GM23338 (cell line): ENCODE results near the gene GSAP. TPM values are rescaled to one million over a fixed set of nuclear protein-coding genes. Genes with fewer than 3 reads are reported as not detected.

ENCODE experiments used
- ATAC-seq: fragments of 200-7000 bp; cut with Tn5 transposase; 3 replicates; pipeline ENCODE4 v1.9.1; 2020
- DNase-seq: peaks from one replicate; pipeline ENCODE4 v3.0.0-alpha.2; 2015; ENCODE audit warnings: low spot score
- H2AFZ ChIP-seq: fragments of 200-600 bp; sonication (generic); 2 replicates; pipeline ENCODE4 v1.8.0; 2016; ENCODE audit warnings: antibody characterized with exemption, mild to moderate bottlenecking, moderate library complexity
- H3F3A ChIP-seq: fragments of 200-600 bp; sonication (generic); replicated peaks from 2 replicates; pipeline ENCODE4 v1.8.0; 2017; ENCODE audit warnings: antibody characterized with exemption, mixed run types, low read depth
- H3K27ac ChIP-seq: fragments of 200-600 bp; sonication (generic); 2 replicates; pipeline ENCODE4 v1.6.1; 2016; ENCODE audit warnings: low read depth
- H3K27me3 ChIP-seq: fragments of 200-600 bp; sonication (generic); 2 replicates; pipeline ENCODE4 v1.8.0; 2016; ENCODE audit warnings: mild to moderate bottlenecking, mixed run types, moderate library complexity; ENCODE audit not compliant: insufficient read depth
- H3K36me3 ChIP-seq: fragments of 200-600 bp; sonication (generic); 2 replicates; pipeline ENCODE4 v1.8.0; 2016; ENCODE audit warnings: mild to moderate bottlenecking; ENCODE audit not compliant: insufficient read depth
- H3K4me1 ChIP-seq: fragments of 200-600 bp; sonication (generic); 2 replicates; pipeline ENCODE4 v1.8.0; 2016; ENCODE audit warnings: mild to moderate bottlenecking, moderate library complexity; ENCODE audit not compliant: insufficient read depth
- H3K4me2 ChIP-seq: fragments of 200-600 bp; sonication (generic); 2 replicates; pipeline ENCODE4 v1.7.1; 2017; ENCODE audit warnings: mixed run types
- H3K4me3 ChIP-seq: fragments of 200-600 bp; sonication (generic); 2 replicates; pipeline ENCODE4 v1.6.1; 2016; ENCODE audit warnings: mixed run types
- H3K79me2 ChIP-seq: fragments of 200-600 bp; sonication (generic); replicated peaks from 2 replicates; pipeline ENCODE4 v1.8.0; 2017; ENCODE audit warnings: mild to moderate bottlenecking; ENCODE audit not compliant: insufficient read depth
- H3K9me2 ChIP-seq: fragments of 200-600 bp; sonication (generic); 2 replicates; pipeline ENCODE4 v1.8.0; 2017; ENCODE audit not compliant: insufficient read depth
- H4K20me1 ChIP-seq: fragments of 200-600 bp; sonication (generic); replicated peaks from 2 replicates; pipeline ENCODE4 v1.8.0; 2017; ENCODE audit warnings: mild to moderate bottlenecking; ENCODE audit not compliant: insufficient read depth
- H3K27ac Mint-ChIP-seq: 2 replicates; pipeline ENCODE4 v1.8.0; 2020; ENCODE audit warnings: inconsistent platforms, mild to moderate bottlenecking, moderate library complexity, mixed read lengths
- H3K27me3 Mint-ChIP-seq: 3 replicates; pipeline ENCODE4 v1.8.0; 2022; ENCODE audit warnings: low read depth, mild to moderate bottlenecking, moderate library complexity, mixed read lengths, inconsistent platforms; ENCODE audit not compliant: insufficient read depth, poor library complexity
- H3K36me3 Mint-ChIP-seq: 3 replicates; pipeline ENCODE4 v1.8.0; 2021; ENCODE audit warnings: low read depth, mild to moderate bottlenecking, inconsistent platforms, moderate library complexity, mixed read lengths
- H3K4me1 Mint-ChIP-seq: 3 replicates; pipeline ENCODE4 v1.8.0; 2020; ENCODE audit warnings: mild to moderate bottlenecking, inconsistent platforms, mixed read lengths
- H3K4me3 Mint-ChIP-seq: 3 replicates; pipeline ENCODE4 v1.8.0; 2021; ENCODE audit warnings: moderate library complexity, mild to moderate bottlenecking, inconsistent platforms, mixed read lengths
- H3K9me3 Mint-ChIP-seq: 3 replicates; pipeline ENCODE4 v1.8.0; 2020; ENCODE audit warnings: moderate library complexity, mild to moderate bottlenecking, inconsistent platforms, mixed read lengths
- POLR2AphosphoS5 ChIP-seq: IDR thresholded peaks from 2 replicates; pipeline ENCODE4 v1.6.1; 2016; ENCODE audit warnings: antibody characterized with exemption, low read depth
- STAT1 ChIP-seq: IDR thresholded peaks from one replicate; pipeline ENCODE4 v1.6.1; 2016; ENCODE audit warnings: antibody characterized with exemption; ENCODE audit not compliant: unreplicated experiment
- ZNF114 ChIP-seq: fragments of 250-450 bp; sonication (Bioruptor Pico); IDR thresholded peaks from 2 replicates; pipeline ENCODE4 v1.5.0; 2020; ENCODE audit warnings: mild to moderate bottlenecking, moderate library complexity
- polyA plus RNA-seq: library from polyadenylated mRNA; unstranded; fragments of >200 nt; fragmentation: Nextera tagmentation; extraction: Ambion mirVana; gene quantifications from 2 replicates; pipeline ENCODE4 v1.2.1, GENCODE V29; 2016
- total RNA-seq: library from RNA; depleted of rRNA; stranded (reverse); fragments of >200 nt; shearing (Covaris generic); gene quantifications from 2 replicates; pipeline ENCODE4 v1.2.3, GENCODE V29; 2014
- TF ChIP-seq, protein P1 (sequence below): IDR thresholded peaks from 2 replicates; pipeline ENCODE4 v1.6.1; 2016; ENCODE audit warnings: antibody characterized with exemption
- TF ChIP-seq, protein P2 (sequence below): fragments of 250-450 bp; sonication (Bioruptor Pico); IDR thresholded peaks from 2 replicates; pipeline ENCODE4 v1.5.0; 2020; ENCODE audit warnings: mild to moderate bottlenecking, moderate library complexity

GSAP gene
- total and polyA plus RNA-seq, 2 experiments from 2014 or later, result 0.63 to 1.1 TPM

DNA sequence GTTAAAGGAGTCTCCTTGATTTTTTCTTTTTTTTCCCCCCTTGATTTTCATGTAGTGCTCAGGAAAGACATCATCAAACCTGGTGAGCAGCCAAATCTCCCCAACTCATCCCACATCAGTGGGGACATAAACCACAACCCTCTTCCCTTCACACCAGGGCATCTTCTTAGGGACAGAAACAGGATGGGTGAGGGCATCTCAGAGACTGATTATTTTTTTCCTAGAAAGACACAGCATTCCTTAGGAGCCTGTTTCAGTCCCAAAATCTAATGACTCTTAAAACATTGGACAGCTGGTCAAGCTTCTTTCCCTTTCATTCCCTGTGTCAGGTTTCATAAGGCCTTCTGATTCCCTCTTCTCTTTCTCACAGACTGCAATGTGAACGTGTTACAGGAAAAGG, 31.5 kb upstream of the GSAP start (continued):
- TF ChIP-seq ZNF114 (CRISPR knock-in tag) (no peak), POLR2AphosphoS5 (no peak), STAT1 (no peak)

DNA sequence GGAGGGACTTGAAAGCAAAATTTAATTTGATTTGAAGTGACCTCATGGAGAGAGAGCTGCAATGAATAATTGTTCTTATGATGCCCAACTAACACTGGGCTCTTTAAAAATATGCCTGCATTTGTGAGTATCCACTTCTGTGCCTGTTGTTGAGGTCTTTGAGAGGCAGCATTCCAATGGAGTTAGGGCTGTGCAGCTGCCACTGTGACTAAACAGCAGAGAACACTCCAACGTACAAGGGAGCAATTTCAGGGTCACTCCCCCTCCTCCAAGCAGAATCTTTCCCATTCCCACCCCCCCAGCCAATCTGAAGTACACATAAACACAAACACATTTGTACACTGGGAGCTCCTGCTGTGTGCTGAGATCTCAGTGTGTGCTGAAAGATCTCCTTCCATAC, 28.0 kb upstream of the GSAP start:
- Histone ChIP-seq H3K9me2 (peaks cover 8% of the 10 kb centered on the region; the same call in 1 of the 2 replicates), H3K36me3 (no peaks in the 10 kb centered on the region), H4K20me1 (no peaks in the 10 kb centered on the region), H3K79me2 (no peaks in the 10 kb centered on the region), H3K27ac (no peak overlapping the region), H2AFZ (peak overlapping the region; percentile 72), H3F3A (no peaks in the 10 kb centered on the region), H3K4me1 (peaks cover 11% of the 10 kb centered on the region), H3K4me2 (no peak overlapping the region), H3K4me3 (no peak overlapping the region), H3K27me3 (no peaks in the 10 kb centered on the region)
- Mint-ChIP-seq H3K27me3 (peaks cover 4% of the 10 kb centered on the region), H3K9me3 (no peaks in the 10 kb centered on the region), H3K27ac (no peak overlapping the region), H3K4me1 (peaks cover 15% of the 10 kb centered on the region), H3K4me3 (no peak overlapping the region; the same call in 2 of the 3 replicates), H3K36me3 (no peaks in the 10 kb centered on the region)
- TF ChIP-seq, protein P1, sequence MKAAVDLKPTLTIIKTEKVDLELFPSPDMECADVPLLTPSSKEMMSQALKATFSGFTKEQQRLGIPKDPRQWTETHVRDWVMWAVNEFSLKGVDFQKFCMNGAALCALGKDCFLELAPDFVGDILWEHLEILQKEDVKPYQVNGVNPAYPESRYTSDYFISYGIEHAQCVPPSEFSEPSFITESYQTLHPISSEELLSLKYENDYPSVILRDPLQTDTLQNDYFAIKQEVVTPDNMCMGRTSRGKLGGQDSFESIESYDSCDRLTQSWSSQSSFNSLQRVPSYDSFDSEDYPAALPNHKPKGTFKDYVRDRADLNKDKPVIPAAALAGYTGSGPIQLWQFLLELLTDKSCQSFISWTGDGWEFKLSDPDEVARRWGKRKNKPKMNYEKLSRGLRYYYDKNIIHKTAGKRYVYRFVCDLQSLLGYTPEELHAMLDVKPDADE, result no peak
- TF ChIP-seq, protein P2, sequence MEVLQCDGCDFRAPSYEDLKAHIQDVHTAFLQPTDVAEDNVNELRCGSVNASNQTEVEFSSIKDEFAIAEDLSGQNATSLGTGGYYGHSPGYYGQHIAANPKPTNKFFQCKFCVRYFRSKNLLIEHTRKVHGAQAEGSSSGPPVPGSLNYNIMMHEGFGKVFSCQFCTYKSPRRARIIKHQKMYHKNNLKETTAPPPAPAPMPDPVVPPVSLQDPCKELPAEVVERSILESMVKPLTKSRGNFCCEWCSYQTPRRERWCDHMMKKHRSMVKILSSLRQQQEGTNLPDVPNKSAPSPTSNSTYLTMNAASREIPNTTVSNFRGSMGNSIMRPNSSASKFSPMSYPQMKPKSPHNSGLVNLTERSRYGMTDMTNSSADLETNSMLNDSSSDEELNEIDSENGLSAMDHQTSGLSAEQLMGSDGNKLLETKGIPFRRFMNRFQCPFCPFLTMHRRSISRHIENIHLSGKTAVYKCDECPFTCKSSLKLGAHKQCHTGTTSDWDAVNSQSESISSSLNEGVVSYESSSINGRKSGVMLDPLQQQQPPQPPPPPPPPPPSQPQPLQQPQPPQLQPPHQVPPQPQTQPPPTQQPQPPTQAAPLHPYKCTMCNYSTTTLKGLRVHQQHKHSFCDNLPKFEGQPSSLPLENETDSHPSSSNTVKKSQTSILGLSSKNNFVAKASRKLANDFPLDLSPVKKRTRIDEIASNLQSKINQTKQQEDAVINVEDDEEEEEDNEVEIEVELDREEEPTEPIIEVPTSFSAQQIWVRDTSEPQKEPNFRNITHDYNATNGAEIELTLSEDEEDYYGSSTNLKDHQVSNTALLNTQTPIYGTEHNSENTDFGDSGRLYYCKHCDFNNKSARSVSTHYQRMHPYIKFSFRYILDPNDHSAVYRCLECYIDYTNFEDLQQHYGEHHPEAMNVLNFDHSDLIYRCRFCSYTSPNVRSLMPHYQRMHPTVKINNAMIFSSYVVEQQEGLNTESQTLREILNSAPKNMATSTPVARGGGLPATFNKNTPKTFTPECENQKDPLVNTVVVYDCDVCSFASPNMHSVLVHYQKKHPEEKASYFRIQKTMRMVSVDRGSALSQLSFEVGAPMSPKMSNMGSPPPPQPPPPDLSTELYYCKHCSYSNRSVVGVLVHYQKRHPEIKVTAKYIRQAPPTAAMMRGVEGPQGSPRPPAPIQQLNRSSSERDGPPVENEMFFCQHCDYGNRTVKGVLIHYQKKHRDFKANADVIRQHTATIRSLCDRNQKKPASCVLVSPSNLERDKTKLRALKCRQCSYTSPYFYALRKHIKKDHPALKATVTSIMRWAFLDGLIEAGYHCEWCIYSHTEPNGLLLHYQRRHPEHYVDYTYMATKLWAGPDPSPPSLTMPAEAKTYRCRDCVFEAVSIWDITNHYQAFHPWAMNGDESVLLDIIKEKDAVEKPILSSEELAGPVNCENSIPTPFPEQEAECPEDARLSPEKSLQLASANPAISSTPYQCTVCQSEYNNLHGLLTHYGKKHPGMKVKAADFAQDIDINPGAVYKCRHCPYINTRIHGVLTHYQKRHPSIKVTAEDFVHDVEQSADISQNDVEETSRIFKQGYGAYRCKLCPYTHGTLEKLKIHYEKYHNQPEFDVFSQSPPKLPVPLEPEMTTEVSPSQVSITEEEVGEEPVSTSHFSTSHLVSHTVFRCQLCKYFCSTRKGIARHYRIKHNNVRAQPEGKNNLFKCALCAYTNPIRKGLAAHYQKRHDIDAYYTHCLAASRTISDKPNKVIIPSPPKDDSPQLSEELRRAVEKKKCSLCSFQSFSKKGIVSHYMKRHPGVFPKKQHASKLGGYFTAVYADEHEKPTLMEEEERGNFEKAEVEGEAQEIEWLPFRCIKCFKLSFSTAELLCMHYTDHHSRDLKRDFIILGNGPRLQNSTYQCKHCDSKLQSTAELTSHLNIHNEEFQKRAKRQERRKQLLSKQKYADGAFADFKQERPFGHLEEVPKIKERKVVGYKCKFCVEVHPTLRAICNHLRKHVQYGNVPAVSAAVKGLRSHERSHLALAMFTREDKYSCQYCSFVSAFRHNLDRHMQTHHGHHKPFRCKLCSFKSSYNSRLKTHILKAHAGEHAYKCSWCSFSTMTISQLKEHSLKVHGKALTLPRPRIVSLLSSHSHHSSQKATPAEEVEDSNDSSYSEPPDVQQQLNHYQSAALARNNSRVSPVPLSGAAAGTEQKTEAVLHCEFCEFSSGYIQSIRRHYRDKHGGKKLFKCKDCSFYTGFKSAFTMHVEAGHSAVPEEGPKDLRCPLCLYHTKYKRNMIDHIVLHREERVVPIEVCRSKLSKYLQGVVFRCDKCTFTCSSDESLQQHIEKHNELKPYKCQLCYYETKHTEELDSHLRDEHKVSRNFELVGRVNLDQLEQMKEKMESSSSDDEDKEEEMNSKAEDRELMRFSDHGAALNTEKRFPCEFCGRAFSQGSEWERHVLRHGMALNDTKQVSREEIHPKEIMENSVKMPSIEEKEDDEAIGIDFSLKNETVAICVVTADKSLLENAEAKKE (CRISPR knock-in tag), result no peak
- DNase-seq (no peak), ATAC-seq (no peak; the same call in 1 of the 3 replicates)
